Measurements from ENCODE around the gene CLCNKB. TPM values are rescaled to one million over a fixed set of nuclear protein-coding genes. Genes with fewer than 3 reads are reported as not detected.
"Not testable (repeated sequence)": the region's sequence is repeated elsewhere in the genome, so short reads cannot be mapped to it uniquely, and the experiment has no call there.

CLCNKB gene
- total and polyA plus RNA-seq, 3 donors from 2014 or later = 2.3 to 4.2 (median 3.7) TPM

GRCh38 chr1:16019644-16020277, 23.8 kb upstream of the CLCNKB start:
- DNase-seq = no peak
- intact Hi-C loops (cut with DNase I; ENCODE audit: low total_unique reads) = no loop called here

DNA sequence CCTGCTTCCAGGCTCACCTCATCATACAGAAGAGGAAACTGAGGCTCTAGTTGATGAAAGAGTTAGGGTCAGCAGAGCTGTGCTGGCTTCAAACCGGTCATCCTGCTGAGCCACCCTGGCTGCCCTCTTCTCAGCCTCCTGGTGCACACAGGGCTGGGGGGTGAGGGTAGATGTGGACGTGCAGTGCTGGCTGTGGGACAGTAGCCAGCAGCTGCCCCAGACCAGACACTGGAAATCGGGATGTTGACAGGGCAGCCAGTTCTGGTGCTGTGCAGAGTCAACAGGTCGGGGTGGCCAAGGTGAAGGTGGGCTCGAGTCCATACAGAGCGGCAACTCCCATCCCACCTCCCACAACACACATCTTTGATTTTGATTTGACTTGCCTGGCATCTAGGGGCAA, 23.3 kb upstream of the CLCNKB start:
- no peak for DNase-seq
- no peak for TF ChIP-seq CTCF (IDR thresholded peaks at IDR 0.05)
- TF ChIP-seq POLR2A (IDR thresholded peaks at IDR 0.05) = no peak
- Histone ChIP-seq H3K4me1 (peaks cover 42% of the 10 kb centered on the region), H3K36me3 (ENCODE audit: low read depth, missing control alignments) (no peaks in the 10 kb centered on the region), H3K9me3 (no peaks in the 10 kb centered on the region), H3K4me3 (no peak overlapping the region), H3K27ac (no peak overlapping the region), H3K27me3 (no peaks in the 10 kb centered on the region)
- intact Hi-C loops (cut with DNase I; ENCODE audit: low total_unique reads) = no loop called here
- WGBS, 2 donors = 73 to 88% methylated on average over 3 to 6 of the region's 6 CpGs

More at GRCh38 chr1:16019644-16020277, 23.8 kb upstream of the CLCNKB start:
- TF ChIP-seq POLR2A (IDR thresholded peaks at IDR 0.05) (no peak), CTCF (IDR thresholded peaks at IDR 0.05) (no peak)
- Histone ChIP-seq H3K27me3 (no peaks in the 10 kb centered on the region), H3K27ac (peak overlapping the region; percentile 84 to 88), H3K4me3 (no peak overlapping the region), H3K4me1 (peaks cover 47% of the 10 kb centered on the region), H3K36me3 (ENCODE audit: low read depth, missing control alignments) (no peaks in the 10 kb centered on the region), H3K9me3 (no peaks in the 10 kb centered on the region)
- WGBS, 2 donors = 62 to 84% methylated on average over 8 to 9 of the region's 9 CpGs

DNA sequence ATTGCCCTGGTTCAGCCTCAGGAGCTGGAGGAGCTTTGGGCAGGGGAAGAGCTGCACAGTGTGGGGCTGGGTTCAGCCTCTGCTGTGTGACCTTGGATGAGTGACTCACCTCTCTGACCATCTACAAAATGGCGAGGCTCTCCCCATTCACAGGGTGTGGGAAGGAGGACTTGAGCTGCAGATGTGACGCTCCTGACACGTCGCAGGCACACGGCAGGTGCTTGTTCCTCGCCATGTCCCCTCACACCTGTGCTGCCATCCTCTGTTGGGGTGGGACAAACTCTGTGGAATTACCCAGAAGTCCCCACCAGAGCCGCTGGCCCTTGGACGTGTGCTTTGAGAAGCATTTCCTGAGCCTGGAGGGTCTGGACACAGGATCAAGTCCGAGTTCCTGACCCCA, 22.7 kb upstream of the CLCNKB start:
- H3K4me3 ChIP-seq; DNase-seq; H3K9me3 ChIP-seq; H3K36me3 ChIP-seq (ENCODE audit: low read depth, missing control alignments); intact Hi-C loops (cut with DNase I; ENCODE audit: low total_unique reads); H3K27ac ChIP-seq; H3K27me3 ChIP-seq: not testable (repeated sequence)
- WGBS, 2 donors = 74 to 78% methylated on average over 3 to 4 of the region's 9 CpGs
- peaks cover 37% of the 10 kb centered on the region for H3K4me1 ChIP-seq

GRCh38 chr1:16021681-16022080, 21.9 kb upstream of the CLCNKB start, which contains the start of gene CLCNKA:
Gene CLCNKA, plus strand, starts transcription at chr1:16022036. Its CDS starts 584 bp downstream, at chr1:16022620.
- TF ChIP-seq CTCF (IDR thresholded peaks at IDR 0.05) (no peak), POLR2A (IDR thresholded peaks at IDR 0.05) (no peak)
- Histone ChIP-seq H3K27me3 (no peaks in the 10 kb centered on the region), H3K36me3 (ENCODE audit: low read depth, missing control alignments) (no peaks in the 10 kb centered on the region), H3K27ac (no peak within 1 kb of the TSS), H3K9me3 (no peaks in the 10 kb centered on the region), H3K4me1 (peaks cover 29% of the 10 kb centered on the region), H3K4me3 (no peak within 1 kb of the TSS)
- intact Hi-C loops (cut with DNase I; ENCODE audit: low total_unique reads) = no loop called here
- no peak for DNase-seq
- 40 to 44% methylated on average over 6 of the region's 6 CpGs for WGBS, 2 donors

DNA sequence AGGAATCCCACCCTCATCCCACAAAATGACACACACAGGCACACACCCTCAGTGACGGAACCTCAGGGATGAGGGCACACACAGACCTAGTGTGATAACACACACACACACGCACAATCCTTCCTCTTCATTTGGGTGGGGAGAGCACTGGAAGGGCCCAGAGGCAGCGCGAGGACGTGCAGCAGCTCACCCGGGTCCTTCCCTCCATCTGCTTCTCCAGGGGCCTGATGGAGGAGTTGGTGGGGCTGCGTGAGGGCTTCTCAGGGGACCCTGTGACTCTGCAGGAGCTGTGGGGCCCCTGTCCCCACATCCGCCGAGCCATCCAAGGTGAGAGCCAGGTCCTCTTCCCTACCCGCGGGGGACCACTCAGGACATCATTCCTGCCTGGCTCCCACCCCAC, 21.2 kb upstream of the CLCNKB start:
- WGBS, 2 donors = 80 to 89% methylated on average over 2 to 11 of the region's 11 CpGs
- H3K4me3 ChIP-seq = no peak overlapping the region
- no peaks in the 10 kb centered on the region for H3K36me3 ChIP-seq (ENCODE audit: low read depth, missing control alignments)
- no peaks in the 10 kb centered on the region for H3K9me3 ChIP-seq
- peaks cover 28% of the 10 kb centered on the region for H3K4me1 ChIP-seq
- TF ChIP-seq CTCF (IDR thresholded peaks at IDR 0.05) (no peak), POLR2A (IDR thresholded peaks at IDR 0.05) (no peak)
- intact Hi-C loops (cut with DNase I; ENCODE audit: low total_unique reads) = no loop called here
- H3K27ac ChIP-seq = no peak overlapping the region
- H3K27me3 ChIP-seq = no peaks in the 10 kb centered on the region
- DNase-seq = no peak

All from testis (tissue), 3 donors.